NK-92 (cell line): ENCODE measurements around the gene BLID.

ENCODE experiments used
- DNase-seq: peaks from one replicate; lab custom pipeline; 2025; ENCODE audit not compliant: unreplicated experiment; lab: John Stamatoyannopoulos, UW

The BLID gene

GRCh38 chr11:122107045-122107444 is 9.0 kb downstream of the BLID start:
- DNase-seq = no peak

GRCh38 chr11:122105044-122105758 is 10.8 kb downstream of the BLID start:
- DNase-seq = no peak

DNA sequence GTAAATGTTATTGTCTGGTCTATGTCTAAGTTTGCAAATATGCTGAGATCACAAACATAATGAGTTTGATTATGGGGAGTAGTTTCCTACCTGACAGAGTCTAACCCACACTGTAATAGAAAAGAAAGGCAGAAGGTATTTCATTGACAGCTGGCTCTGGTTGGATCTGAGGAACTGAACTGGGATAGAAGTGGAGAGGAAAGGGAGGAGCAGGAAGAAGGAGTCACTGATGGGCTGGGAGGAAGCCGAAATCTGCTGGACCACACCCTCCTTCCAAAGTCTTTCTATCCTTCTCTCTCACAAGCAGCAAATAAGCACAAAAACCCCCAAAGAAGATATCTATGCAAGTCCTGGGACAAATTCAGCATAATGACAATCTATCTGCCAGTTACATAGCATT is 11.7 kb downstream of the BLID start:
- no peak for DNase-seq

- DNase-seq = no peak
Measured at GRCh38 chr11:122103726-122104125, 12.3 kb downstream of the BLID start.

- no peak for DNase-seq
Measured at GRCh38 chr11:122103321-122103720, 12.7 kb downstream of the BLID start.

DNA sequence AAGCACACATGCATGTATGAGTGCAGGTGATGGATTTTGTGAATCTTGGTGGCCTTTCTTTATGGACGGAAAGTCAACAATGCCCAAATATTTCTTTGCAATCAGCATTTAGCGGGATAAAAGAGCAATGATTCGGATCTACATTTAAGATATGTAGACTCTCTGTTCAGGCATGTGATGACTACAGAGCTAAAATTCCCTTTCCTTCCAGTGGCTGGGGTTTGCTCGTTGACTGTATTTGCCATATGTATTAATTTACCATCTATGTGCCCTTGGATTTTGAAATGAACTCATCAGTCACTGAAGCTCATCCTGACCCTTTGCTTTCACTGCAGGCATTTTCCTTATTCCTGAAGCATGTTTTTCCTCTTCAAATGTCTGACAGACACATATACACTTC is 13.6 kb downstream of the BLID start:
- DNase-seq = no peak

DNA sequence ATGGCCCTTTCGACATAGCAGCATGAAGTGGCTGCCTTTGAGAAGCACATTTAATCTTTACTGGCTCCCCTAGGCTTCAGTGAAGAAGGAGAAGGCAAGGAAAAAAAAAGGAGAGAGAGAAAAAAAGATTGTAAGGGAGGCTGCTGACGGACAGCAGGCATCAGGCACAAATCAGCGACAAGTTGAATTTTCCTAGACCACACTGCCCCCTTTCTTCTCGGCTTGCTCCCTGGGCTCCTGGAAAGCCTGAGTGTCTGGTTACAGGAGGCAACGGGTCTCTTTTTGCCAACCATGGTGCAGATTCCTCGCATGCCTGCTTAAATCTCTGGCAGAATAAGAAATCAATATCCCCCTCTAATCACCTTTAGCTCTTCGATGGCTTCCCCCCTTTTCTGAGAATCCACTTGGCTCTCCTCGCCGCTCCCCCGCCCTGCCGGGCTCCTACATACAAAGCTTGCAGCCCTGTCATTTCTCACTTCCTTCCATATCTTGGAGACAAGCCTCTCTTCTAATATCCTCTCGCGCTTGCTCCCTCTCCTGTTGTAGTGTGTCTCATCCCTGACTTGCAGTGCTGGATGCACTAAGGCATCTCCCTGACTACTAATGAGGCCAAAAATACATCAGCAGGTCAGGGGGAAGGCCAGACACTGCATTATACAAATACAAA is 14.3 kb downstream of the BLID start:
- no peak for DNase-seq

GRCh38 chr11:122100756-122101080 is 15.3 kb downstream of the BLID start:
- DNase-seq = no peak

GRCh38 chr11:122100037-122100755 is 15.8 kb downstream of the BLID start:
- no peak for DNase-seq

DNA sequence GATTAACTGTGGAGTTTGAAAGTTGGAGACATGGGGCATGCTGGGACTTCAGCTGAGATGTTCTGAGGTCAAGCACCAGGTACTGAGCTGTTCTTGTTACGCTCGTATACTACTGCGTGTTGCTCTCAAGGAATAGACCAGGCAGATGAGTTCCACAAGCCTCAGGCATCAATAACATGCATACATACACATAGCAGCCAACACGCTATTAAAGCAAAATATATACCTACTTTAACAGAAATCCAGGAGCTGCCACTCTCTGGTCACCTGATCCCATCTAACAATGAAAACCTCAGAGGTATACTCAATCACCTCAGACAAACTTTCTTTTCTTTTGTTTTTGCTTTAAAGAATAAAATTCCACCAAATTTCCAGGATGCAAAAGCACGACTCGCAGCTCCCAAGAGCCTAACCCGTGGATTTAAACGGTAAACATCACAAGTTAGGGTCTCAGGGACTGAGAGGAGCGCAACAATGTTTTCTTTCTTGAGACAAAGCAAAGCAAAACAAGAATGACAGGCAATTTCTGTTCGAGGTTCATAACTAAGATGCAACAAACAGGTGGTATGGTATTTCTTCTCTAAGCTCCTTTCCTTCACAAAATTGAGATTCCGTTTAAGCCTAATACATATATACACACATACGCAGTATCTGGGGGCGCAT is 16.5 kb downstream of the BLID start:
- no peak for DNase-seq

GRCh38 chr11:122098261-122098980 is 17.6 kb downstream of the BLID start:
- DNase-seq = no peak

- DNase-seq = no peak
Measured at GRCh38 chr11:122097419-122098001, 18.5 kb downstream of the BLID start.

GRCh38 chr11:122096272-122097112 is 19.5 kb downstream of the BLID start:
- no peak for DNase-seq

DNA sequence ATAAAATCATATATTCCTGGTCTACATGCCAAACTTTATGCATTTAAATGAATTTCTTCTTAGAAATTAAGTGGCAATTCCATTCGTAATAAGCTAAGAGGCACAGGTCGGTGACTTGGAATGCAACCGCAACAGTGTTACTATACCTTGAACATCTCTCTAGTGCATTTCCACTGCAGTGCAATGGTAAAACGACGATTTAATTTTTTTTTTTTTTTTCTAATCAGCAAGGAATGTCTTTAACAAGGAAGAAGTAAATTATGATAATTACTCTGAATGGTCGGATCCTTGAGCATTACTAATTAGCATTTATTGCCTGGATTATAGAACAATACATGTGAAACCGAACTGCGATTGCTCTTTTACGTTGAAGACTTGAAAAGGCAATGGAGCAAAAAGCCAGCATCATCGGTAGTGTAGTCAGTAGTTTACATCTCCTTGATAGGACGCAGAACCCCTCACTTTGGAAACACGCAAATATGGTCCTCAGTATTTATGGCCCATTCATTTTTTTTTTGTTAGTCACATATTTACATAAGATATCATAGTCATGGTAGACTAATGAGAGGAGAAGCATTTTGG is 20.2 kb downstream of the BLID start:
- no peak for DNase-seq

DNA sequence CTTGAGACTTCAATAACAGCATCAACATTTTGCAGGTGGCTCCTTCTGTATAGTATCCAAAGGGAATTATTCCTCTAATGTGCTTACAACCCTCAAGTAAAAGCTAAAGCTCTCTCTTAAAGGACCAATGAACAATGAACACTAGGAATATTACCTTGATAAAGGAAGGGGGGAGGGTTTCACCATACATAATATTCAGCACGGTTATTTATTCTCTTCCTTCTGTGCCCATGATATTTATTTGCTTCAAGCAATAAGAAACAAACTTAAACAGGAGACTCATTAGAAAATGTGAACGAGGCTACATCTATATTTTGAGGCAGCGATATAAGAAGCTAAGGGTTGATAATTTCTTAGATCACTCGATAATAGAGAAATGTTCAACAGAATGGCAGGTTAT is 21.2 kb downstream of the BLID start:
- no peak for DNase-seq

- DNase-seq = no peak
Measured at GRCh38 chr11:122093731-122094275, 22.2 kb downstream of the BLID start.

DNA sequence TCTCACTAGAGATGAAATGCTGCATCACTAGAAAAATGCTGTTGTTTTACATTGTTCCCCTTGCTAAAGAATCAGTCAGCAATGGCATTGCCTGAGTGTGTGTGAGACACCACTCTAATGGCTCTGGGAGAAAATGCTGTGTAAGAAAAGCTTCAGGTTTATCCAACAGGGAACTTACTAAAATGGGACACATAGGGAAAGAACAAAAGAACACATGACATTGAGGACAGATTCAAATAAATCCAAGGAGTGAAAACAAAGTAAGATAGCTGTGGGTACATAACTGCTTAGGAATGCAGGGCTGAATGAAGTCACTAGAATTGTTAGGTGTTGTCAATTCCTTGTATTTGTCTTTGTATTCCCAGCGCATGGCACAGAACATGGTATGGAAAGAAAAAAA is 24.2 kb downstream of the BLID start:
- DNase-seq = no peak

GRCh38 chr11:122089111-122089510 is 26.9 kb downstream of the BLID start:
- no peak for DNase-seq

- no peak for DNase-seq
Measured at GRCh38 chr11:122085712-122086111, 30.3 kb downstream of the BLID start.
